ENCODE data around the gene CDC26. TPM values are rescaled to one million over a fixed set of nuclear protein-coding genes. Genes with fewer than 3 reads are reported as not detected.
A peak's percentile ranks its signal among the peaks of the same experiment; 100 is the strongest.
"Not testable (repeated sequence)": the region's sequence is repeated elsewhere in the genome, so short reads cannot be mapped to it uniquely, and the experiment has no call there.

Gene CDC26
- total RNA-seq, 1 donor from 2014 or later, result 32.1 TPM

GRCh38 chr9:113293285-113293878 is 18.0 kb upstream of the CDC26 start:
- no peak for DNase-seq (ENCODE audit: low read depth in 2 of 2)

DNA sequence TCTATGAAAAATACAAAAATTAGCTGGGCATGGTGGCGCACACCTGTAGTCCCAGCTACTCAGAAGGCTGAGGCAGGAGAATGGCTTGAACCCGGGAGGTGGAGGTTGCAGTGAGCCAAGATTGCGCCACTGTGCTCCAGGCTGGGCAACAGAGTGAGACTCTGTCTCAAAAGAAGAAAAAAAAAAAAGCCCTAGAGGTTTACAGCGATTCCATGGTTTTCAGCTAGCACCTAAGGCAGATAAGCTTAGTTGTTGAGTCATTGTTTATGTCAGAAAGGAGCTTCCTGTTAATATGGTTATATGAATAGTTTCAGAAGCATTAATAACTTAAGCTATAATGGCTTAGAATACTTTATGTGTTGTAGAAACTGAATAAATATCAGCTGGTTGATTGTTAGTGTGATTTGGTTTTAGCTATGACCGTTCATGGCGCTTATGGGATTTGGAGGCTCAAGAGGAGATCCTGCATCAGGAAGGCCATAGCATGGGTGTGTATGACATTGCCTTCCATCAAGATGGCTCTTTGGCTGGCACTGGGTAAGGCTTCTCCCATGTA is 14.8 kb upstream of the CDC26 start:
- peak in 1 of 2 donors; percentile 13 for DNase-seq (ENCODE audit: low read depth in 2 of 2)

DNA sequence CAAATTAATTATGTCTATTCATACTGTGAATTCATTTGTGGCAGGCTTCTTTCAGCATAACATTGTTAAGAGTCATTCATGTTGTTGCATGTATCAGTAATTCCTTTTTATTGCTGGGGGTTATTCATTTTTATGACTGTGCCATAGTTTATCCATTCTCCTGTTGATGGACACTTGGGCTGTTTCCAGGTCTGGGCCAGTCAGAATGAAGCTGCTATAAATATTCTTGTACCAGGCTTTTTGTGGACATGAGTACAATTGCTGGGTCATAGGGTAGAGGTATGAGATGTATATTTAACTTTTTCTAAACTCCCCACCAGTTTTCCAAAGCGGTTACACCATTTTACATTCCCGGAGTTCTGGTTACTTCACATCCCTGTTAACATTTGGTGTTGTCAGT is 13.7 kb upstream of the CDC26 start:
- DNase-seq (ENCODE audit: low read depth in 2 of 2), result peak in 1 of 2 donors; percentile 42

GRCh38 chr9:113281356-113281755 is 6.0 kb upstream of the CDC26 start:
- no peak for DNase-seq (ENCODE audit: low read depth in 2 of 2)

DNA sequence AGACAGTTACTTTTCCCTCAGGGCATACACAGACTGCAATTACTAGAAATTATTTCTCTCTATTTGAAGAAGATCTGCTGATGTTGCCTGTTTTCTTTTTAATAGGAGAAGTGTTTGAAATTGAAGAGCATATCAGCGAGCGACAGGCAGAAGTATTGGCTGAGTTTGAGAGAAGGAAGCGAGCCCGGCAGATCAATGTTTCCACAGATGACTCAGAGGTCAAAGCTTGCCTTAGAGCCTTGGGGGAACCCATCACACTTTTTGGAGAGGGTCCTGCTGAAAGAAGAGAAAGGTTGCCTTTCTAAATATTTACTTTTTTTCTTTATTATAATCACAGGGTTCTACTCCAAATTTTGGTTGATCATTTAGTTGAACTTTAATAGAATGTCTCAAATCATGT is 3.5 kb upstream of the CDC26 start:
- no peak for DNase-seq (ENCODE audit: low read depth in 2 of 2)

- DNase-seq (ENCODE audit: low read depth in 2 of 2), result peak; percentile 64 to 76
Observed at GRCh38 chr9:113274474-113275156, 757 bp downstream of the CDC26 start.

DNA sequence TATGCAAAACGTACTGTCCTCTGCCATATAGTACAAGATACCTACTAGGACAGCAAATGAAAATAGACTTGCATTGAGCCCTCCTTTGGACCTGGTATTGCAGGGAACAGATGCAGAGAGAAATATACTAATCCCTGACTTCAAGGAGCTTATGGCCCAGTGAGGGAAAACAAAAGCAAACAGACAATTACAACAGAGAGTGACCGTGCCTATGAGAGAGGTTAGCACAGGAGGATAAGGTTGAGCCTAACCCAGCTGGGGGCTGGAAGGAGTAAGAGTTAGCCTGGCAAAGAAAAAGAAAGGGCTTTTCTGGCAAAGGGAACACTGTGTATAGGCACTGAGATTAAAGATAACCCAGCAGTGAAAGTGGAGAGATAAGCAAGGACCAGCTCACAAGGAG is 5.5 kb downstream of the CDC26 start:
- no peak for DNase-seq (ENCODE audit: low read depth in 2 of 2)

GRCh38 chr9:113269355-113269754 is 6.0 kb downstream of the CDC26 start:
- DNase-seq (ENCODE audit: low read depth in 2 of 2), result no peak

GRCh38 chr9:113267911-113268566 is 7.3 kb downstream of the CDC26 start:
- DNase-seq (ENCODE audit: low read depth in 2 of 2), result no peak

- DNase-seq (ENCODE audit: low read depth in 2 of 2), result no peak
Observed at GRCh38 chr9:113266174-113266573, 9.2 kb downstream of the CDC26 start.

DNA sequence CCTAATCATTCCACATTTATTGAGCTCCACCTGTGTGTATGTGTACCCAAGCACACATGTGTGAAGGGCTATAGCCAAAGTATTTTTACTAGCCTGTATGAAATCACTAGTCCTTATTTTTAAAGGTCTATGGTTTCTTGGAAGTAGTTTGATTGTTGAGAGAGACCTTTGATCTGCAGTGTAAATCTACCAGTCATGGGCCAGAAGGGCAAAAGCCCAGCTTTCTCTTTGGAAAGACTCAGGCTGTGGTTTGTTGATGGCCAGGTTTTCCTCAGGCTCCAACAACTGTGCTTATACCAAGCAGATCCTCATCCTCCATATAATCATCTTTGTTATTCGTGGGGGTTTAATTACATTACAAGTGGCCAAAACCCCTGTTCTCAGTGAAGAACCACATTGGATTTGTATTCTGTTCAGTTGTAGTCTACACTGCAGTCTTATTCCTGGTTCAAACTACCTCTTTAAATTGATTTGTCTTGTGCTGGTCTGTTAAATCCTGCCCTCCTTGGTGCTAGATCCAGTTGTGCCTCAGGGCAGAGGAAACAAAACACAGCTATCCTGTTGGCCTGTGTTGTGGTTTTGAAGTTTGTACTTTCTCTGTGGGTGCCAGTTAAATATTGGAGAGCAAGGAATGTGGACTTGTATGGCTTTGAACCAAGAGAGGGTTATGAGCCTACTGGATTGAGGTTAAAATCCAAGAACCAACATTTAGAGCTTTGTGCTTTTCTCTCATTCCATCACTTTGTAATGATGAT is 13.3 kb downstream of the CDC26 start:
- DNase-seq (ENCODE audit: low read depth in 2 of 2), result no peak

GRCh38 chr9:113258282-113258681 is 17.1 kb downstream of the CDC26 start:
- DNase-seq (ENCODE audit: low read depth in 2 of 2), result no peak

DNA sequence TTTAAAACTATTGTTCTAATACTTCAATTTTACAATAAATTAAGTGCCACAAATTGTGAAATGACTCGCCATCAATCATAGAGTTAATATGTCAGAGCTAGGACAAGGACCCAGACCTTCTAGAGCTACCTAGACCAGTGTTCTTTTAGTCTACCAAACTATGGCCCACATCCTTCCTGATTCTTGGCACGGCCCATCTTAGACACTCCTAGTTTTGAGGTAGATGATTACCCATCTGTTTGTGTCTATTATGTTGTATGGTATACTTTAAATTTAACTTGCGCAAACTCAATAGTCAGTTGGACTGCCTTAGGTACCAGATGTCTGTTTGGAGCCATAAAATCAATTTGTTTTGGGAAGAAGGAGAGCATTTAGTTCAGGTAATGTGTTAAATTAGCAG is 17.5 kb downstream of the CDC26 start:
- DNase-seq (ENCODE audit: low read depth in 2 of 2), result no peak

GRCh38 chr9:113255438-113255837 is 19.9 kb downstream of the CDC26 start:
- no peak for DNase-seq (ENCODE audit: low read depth in 2 of 2)

DNA sequence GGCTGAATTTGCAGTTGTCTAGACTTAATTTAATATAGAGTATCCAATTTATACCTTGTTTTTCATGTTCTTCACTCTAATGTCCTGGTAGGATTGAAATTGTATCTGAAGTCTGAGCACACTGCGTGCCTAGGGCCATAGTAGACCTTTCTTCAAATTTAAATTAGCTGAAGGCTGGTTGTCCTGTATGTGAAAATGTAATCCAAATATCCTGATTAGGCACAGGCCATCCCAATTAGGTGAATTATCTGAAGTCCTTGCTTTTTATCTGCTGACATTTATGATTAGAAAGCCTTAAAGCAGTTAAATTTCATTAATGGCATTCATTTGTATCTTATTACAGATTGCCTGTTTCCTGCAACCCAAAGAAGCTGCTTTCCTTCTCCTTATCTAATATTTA is 20.4 kb downstream of the CDC26 start:
- no peak for DNase-seq (ENCODE audit: low read depth in 2 of 2)

GRCh38 chr9:113250807-113251206 is 24.6 kb downstream of the CDC26 start:
- no peak for DNase-seq (ENCODE audit: low read depth in 2 of 2)

DNA sequence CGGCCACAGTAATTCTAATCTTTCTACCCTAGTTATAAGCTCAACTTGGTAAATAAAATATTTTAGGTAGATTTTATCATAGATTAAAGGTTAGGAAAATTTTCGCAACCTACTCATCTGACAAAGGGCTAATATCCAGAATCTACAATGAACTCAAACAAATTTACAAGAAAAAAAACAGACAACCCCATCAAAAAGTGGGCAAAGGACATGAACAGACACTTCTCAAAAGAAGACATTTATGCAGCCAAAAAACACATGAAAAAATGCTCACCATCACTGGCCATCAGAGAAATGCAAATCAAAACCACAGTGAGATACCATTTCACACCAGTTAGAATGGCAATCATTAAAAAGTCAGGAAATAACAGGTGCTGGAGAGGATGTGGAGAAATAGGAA is 25.7 kb downstream of the CDC26 start:
- not testable (repeated sequence) for DNase-seq (ENCODE audit: low read depth in 2 of 2)

DNA sequence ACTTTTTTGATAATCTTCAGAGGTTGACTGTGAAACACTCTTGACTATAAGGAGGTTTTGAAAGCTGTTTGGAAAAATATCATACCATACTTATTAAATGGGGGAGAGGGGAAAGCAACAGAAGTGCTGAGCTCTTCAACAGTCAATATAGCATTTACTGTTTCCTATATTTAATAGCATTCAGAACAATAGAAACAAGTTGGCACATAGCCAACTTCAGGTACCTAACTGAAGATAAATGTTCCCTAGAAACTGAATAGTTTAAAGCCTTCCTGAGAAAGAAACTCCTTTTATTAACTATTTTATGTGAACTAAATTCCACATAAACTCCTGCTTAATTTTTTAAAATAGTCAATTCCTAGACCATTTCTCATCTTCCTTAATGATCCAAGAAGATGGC is 27.7 kb downstream of the CDC26 start:
- DNase-seq (ENCODE audit: low read depth in 2 of 2), result peak; percentile 30 to 44

GRCh38 chr9:113246928-113247327 is 28.4 kb downstream of the CDC26 start:
- DNase-seq (ENCODE audit: low read depth in 2 of 2), result no peak

DNA sequence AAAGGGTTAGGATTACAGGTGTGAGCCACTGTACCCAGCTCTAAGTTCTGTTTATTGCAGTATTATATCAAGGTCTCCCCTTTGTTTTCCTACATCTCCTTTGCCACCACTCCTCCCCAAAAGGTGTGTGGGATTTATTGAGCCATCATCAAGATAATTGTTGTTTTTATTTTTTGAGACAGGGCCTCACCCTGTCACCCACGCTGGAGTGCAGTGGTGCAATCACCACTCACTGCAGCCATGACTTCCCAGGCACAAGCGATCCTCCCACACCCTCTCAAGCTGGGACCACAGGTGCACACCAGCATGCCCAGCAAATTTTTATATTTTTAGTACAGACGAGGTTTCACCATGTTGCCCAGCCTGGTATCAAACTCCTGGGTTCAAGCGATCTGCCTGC is 29.5 kb downstream of the CDC26 start:
- no peak for DNase-seq (ENCODE audit: low read depth in 2 of 2)

- DNase-seq (ENCODE audit: low read depth in 2 of 2), result no peak
Observed at GRCh38 chr9:113244556-113244955, 30.8 kb downstream of the CDC26 start.

DNA sequence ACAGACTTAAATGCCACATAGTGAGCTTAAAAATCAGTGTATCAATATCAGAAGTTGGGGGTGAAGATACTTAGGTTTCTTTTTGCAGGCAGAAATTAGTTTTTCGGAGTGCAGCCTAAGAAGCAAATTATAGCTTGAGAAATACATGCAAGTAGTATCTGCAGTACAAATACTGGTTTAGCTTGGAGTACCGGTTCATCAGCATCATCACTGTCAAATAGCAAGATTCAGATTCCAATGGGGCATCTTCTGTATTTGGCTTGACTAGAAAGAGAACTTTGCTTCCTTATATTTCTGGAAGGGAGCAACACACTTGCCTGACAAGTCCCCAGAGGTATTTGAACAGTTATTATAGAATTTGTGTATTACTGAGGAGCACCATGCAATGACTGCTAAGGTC is 34.2 kb downstream of the CDC26 start:
- DNase-seq (ENCODE audit: low read depth in 2 of 2), result no peak

All from dermis microvascular lymphatic vessel endothelial cell (primary cell).